DOHH2 (cell line): Measurements from ENCODE around the gene GPC6.

Source experiments
- CTCF ChIP-seq: fragments of 200-600 bp; sonication (generic); IDR thresholded peaks from one replicate; pipeline ENCODE4 v1.5.1; 2014; ENCODE audit warnings: antibody characterized with exemption, mild to moderate bottlenecking, low read depth, low read length; ENCODE audit not compliant: poor library complexity, severe bottlenecking
- EZH2phosphoT487 ChIP-seq: fragments of 200-600 bp; sonication (generic); IDR thresholded peaks from 2 replicates; pipeline ENCODE4 v1.6.1; 2017; ENCODE audit warnings: borderline replicate concordance, mild to moderate bottlenecking, antibody characterized with exemption, low read length, moderate library complexity, mixed read lengths

GRCh38 chr13:93529961-93530360 lies 303.4 kb downstream of the GPC6 start:
- TF ChIP-seq EZH2phosphoT487 (no peak), CTCF (no peak)
